HG03060 (cell line): ENCODE results near the gene PTPRJ.

Experiments used
- ATAC-seq: cut with Tn5 transposase; IDR thresholded peaks from one replicate; pipeline ENCODE4 v1.9.1; 2021; ENCODE audit warnings: low read depth, moderate number of reproducible peaks; ENCODE audit not compliant: unreplicated experiment

PTPRJ gene

GRCh38 chr11:48056325-48057183 lies 76.2 kb downstream of the PTPRJ start:
- no peak for ATAC-seq

- ATAC-seq: no peak
These were observed 77.7 kb downstream of the PTPRJ start for GRCh38 chr11:48058064-48058463.

DNA sequence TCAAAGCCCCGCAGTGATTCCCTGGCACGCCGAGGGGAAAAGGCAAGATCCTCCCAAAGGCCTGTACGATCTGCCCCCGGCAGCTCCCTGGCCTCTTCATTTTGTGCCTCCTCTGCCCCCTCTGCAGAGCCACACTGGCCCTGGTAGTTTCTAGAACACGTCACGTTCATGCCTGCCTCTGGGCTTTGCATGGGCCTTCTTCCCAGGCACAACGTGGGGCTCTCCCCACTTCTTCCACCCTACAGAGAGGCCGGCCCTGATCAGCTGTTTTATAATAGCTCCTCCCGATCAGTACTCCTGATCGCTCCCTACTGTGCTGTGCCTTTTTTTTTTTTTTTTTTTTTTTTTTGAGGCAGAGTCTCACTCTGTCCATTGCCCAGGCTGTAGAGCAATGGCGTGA lies 78.4 kb downstream of the PTPRJ start:
- ATAC-seq: no peak

DNA sequence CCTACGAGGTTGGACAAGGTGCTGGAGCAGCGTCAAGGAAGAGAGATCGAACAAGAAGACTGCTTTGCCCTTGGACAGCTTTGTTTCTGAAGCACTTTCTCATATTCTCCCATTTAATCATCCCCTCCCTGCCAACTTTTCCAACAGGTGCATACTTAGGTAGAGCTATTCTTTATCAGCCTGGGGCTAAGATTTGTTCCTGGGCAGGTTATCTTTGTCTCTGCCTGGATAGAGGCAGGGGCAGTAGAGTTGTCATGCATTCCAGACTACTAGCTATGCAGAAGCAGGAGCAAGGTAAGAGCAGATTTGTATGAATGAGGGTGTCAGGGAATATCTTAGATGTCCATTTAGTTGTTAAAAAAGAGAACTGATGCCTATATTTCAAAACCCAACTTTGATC lies 82.3 kb downstream of the PTPRJ start:
- ATAC-seq: no peak

- ATAC-seq: no peak
These were observed 83.1 kb downstream of the PTPRJ start for GRCh38 chr11:48063424-48063978.

- no peak for ATAC-seq
These were observed 83.9 kb downstream of the PTPRJ start for GRCh38 chr11:48064306-48064705.

- no peak for ATAC-seq
These were observed 86.8 kb downstream of the PTPRJ start for GRCh38 chr11:48066881-48067800.

- no peak for ATAC-seq
These were observed 92.9 kb downstream of the PTPRJ start for GRCh38 chr11:48073031-48073861.

- ATAC-seq: no peak
These were observed 94.2 kb downstream of the PTPRJ start for GRCh38 chr11:48074425-48075181.

DNA sequence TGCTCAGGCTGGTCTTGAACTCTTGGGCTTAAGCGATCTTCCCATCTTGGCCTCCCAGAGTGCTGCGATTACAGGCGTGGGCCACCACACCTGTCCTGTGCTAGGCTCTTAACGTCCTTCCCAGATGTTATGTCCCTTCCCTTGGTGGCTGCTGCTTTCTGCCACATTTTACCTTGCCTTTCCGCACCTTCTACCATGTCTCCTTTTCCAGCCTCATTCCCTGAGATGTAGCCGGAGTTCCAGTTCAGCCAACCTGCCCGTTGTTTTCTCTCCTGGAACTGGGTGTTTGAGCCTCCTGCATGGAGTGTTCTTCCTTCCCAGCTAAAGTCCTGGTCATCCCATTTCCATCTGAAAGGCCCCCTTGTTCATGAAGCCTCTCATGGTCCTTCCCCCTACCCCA lies 95.3 kb downstream of the PTPRJ start:
- no peak for ATAC-seq

DNA sequence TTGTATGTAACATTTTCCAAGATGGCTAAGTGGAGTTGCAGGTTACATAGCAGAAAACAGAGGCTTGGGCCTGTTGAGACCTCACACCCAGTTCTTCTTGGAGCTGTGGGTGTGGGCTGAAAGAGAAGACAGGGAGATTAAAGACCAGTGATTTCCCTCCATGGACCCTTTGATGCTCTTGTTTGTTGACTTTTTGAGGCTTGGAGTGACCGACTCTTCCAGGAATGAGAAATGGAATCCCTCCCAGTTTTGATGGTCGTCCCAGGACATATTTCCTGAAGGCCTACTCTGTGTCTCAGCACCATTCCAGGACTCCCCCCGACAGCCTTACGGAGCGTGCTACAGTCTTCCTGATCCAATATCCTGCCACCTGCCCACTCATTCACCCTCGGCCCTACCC lies 96.9 kb downstream of the PTPRJ start:
- ATAC-seq: no peak

- ATAC-seq: no peak
These were observed 98.3 kb downstream of the PTPRJ start for GRCh38 chr11:48078689-48079088.

DNA sequence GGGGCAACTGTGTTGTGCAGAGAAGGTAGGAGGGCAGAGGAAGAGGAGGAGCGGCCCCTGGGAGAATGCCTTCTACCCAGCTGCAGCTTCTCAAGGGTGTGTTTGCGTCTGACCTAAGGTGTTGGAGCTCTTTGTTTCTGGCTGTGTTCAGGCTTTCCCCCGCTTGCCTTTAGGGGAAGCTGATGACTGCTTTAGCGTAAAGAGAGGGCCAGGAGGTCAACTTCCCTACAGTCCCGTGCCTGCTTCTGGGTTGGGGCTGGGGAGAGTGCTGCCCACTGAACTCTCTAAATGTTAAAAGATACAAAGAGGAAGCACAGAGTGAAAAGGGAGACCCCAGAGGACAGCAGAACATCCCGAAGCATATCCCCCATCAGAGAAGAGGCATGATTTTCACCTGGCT lies 99.2 kb downstream of the PTPRJ start:
- no peak for ATAC-seq

DNA sequence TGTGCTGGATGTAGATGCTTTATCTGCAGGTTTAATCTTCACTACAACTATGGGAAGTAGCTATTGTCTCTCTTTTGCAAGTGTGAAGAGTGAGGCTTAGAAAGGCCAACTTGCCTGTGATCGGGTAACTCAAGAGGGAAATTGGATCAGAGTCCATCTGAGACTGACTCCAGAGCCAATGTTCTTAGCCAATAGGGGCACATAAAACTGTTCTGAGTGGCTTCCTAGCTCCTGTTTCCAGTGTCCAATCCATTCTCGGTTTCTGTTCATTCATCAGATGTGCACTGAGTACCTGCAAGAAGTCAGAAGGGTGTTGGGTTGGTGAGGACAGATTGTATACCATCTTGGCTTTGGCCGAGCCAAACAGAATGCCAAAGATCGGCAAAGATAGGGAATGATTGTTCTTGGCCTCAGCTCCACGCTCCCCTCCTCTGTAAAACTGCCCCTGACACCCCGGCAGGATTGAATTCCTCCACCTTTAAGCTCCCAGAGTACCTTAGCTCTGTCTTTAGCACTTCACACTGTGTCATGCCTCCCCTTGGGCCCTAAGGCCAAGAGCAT lies 100.0 kb downstream of the PTPRJ start:
- no peak for ATAC-seq

- ATAC-seq: no peak
These were observed 101.0 kb downstream of the PTPRJ start for GRCh38 chr11:48081151-48082010.

GRCh38 chr11:48082771-48083170 lies 102.4 kb downstream of the PTPRJ start:
- no peak for ATAC-seq

DNA sequence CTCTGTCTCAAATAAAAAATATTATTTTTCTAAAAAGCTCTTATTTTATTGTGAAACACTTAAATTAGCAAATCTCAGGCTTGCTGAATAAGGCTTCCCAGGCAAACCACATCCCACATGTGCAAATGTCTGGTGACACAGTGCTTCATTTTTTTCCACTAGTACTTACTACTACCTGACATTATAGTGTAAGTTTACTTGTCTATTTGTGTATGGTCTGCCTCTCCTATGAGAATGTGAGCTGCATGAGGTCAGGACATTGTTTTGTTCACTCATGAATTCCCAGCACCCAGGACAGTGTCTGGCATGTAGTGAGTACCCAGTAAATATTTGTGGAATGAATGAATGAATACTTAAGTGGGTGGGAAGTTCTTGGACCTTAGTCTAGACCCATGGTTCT lies 103.1 kb downstream of the PTPRJ start:
- no peak for ATAC-seq

DNA sequence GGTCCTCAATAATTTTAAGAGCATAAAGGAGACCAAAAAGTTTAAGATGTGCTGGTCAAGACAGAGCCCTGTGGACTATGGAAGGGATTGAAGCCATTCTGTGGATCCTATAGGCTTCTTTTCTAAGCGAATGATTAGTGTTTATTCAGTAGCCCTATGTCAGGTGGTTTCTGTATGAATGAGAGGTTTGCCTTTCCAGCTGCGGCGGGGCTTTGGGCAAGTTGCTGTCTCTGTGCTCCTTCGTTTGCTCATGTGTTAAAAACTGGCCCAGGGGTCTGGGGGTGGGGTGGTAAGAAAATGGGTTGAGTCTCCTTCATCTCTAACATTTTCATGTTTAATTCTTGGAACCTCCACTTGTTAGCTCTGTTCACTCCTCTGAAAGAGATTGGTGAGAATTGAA lies 105.3 kb downstream of the PTPRJ start:
- no peak for ATAC-seq
